OCI-LY1 (cell line): Measurements from ENCODE around the gene PCBD1.

ENCODE experiments used
- H2AFZ ChIP-seq: fragments of 200-600 bp; sonication (generic), shearing (Covaris generic); 2 replicates; pipeline ENCODE4 v1.6.0; 2014; ENCODE audit warnings: antibody characterized with exemption, mild to moderate bottlenecking, low read length
- H3F3A ChIP-seq: fragments of 200-600 bp; sonication (generic), shearing (Covaris generic); 2 replicates; pipeline ENCODE4 v1.6.0; 2014; ENCODE audit warnings: mild to moderate bottlenecking, antibody characterized with exemption, low read length, moderate library complexity; ENCODE audit not compliant: insufficient read depth
- H3K27ac ChIP-seq: fragments of 200-600 bp; sonication (generic); 2 replicates; pipeline ENCODE4 v1.5.1; 2014; ENCODE audit warnings: low read length, mixed run types, mild to moderate bottlenecking, low read depth; ENCODE audit not compliant: poor library complexity, severe bottlenecking
- H3K27me3 ChIP-seq: fragments of 200-600 bp; sonication (generic); 2 replicates; pipeline ENCODE4 v1.6.0; 2014; ENCODE audit warnings: antibody characterized with exemption, mild to moderate bottlenecking, low read length, moderate library complexity; ENCODE audit not compliant: insufficient read depth
- H3K36me3 ChIP-seq: fragments of 200-600 bp; sonication (generic); 2 replicates; pipeline ENCODE4 v1.6.1; 2014; ENCODE audit warnings: mild to moderate bottlenecking, antibody characterized with exemption, low read length, moderate library complexity, mixed read lengths; ENCODE audit not compliant: insufficient read depth
- H3K4me1 ChIP-seq: fragments of 200-600 bp; sonication (generic); 2 replicates; pipeline ENCODE4 v1.5.1; 2014; ENCODE audit warnings: mild to moderate bottlenecking, low read length, moderate library complexity; ENCODE audit not compliant: insufficient read depth, severe bottlenecking
- H3K4me2 ChIP-seq: fragments of 200-600 bp; sonication (generic), shearing (Covaris generic); 2 replicates; pipeline ENCODE4 v1.6.1; 2014; ENCODE audit warnings: low read length
- H3K4me3 ChIP-seq: fragments of 200-600 bp; sonication (generic); 2 replicates; pipeline ENCODE4 v1.5.1; 2014; ENCODE audit warnings: low read length, low read depth, mild to moderate bottlenecking, mixed read lengths; ENCODE audit not compliant: poor library complexity, severe bottlenecking
- H3K79me2 ChIP-seq: fragments of 200-600 bp; shearing (Covaris generic); 2 replicates; pipeline ENCODE4 v1.6.1; 2016; ENCODE audit warnings: mixed run types, low read length, mixed read lengths; ENCODE audit not compliant: insufficient read depth
- H3K9ac ChIP-seq: fragments of 200-600 bp; sonication (generic), shearing (Covaris generic); 2 replicates; pipeline ENCODE4 v1.6.1; 2014; ENCODE audit warnings: mild to moderate bottlenecking, low read length, mixed read lengths
- H3K9me2 ChIP-seq: fragments of 200-600 bp; sonication (generic), shearing (Covaris generic); 2 replicates; pipeline ENCODE4 v1.6.1; 2014; ENCODE audit warnings: low read depth, mild to moderate bottlenecking, low read length, mixed read lengths
- H3K9me3 ChIP-seq: fragments of 200-600 bp; shearing (Covaris generic); 2 replicates; pipeline ENCODE4 v1.6.1; 2014; ENCODE audit warnings: low read length, mixed read lengths
- H4K20me1 ChIP-seq: fragments of 200-600 bp; sonication (generic), shearing (Covaris generic); 2 replicates; pipeline ENCODE4 v1.6.0; 2016; ENCODE audit warnings: mild to moderate bottlenecking, low read length; ENCODE audit not compliant: insufficient read depth
- CTCF ChIP-seq: fragments of 200-600 bp; sonication (generic), shearing (Covaris generic); IDR thresholded peaks from 2 replicates; pipeline ENCODE4 v1.5.1; 2017; ENCODE audit warnings: mild to moderate bottlenecking, antibody characterized with exemption, low read length, moderate library complexity, mixed read lengths
- EZH2 ChIP-seq: fragments of 200-600 bp; sonication (generic), shearing (Covaris generic); IDR thresholded peaks from 2 replicates; pipeline ENCODE4 v1.8.0; 2017; ENCODE audit warnings: borderline replicate concordance, mixed run types, mild to moderate bottlenecking, antibody characterized with exemption, low read length, moderate library complexity, mixed read lengths

The PCBD1 gene

GRCh38 chr10:70917226-70917625, 28.9 kb upstream of the PCBD1 start:
- no peaks in the 10 kb centered on the region for H3K36me3 ChIP-seq
- no peak overlapping the region for H3K27ac ChIP-seq
- H3K79me2 ChIP-seq, result no peaks in the 10 kb centered on the region
- H3K4me1 ChIP-seq, result no peaks in the 10 kb centered on the region
- H3K9me3 ChIP-seq, result no peaks in the 10 kb centered on the region
- no peaks in the 10 kb centered on the region for H3K9me2 ChIP-seq
- H3F3A ChIP-seq, result no peaks in the 10 kb centered on the region
- no peaks in the 10 kb centered on the region for H4K20me1 ChIP-seq
- 0 out of 2 replicates have a peak, but pooled peaks cover 4% of the 10 kb centered on the region for H3K27me3 ChIP-seq
- H2AFZ ChIP-seq, result no peak overlapping the region
- no peak for TF ChIP-seq CTCF
- TF ChIP-seq EZH2, result no peak
- no peak overlapping the region for H3K4me3 ChIP-seq
- H3K9ac ChIP-seq, result no peak overlapping the region
- no peak overlapping the region for H3K4me2 ChIP-seq

GRCh38 chr10:70916241-70916640, 27.9 kb upstream of the PCBD1 start:
- H3F3A ChIP-seq, result no peaks in the 10 kb centered on the region
- no peak for TF ChIP-seq CTCF
- TF ChIP-seq EZH2, result no peak
- H3K4me1 ChIP-seq, result no peaks in the 10 kb centered on the region

GRCh38 chr10:70915806-70916205, 27.4 kb upstream of the PCBD1 start:
- Histone ChIP-seq H3K9me2 (no peaks in the 10 kb centered on the region), H3K27me3 (peaks cover 3% of the 10 kb centered on the region; the same call in 1 of the 2 replicates), H3K27ac (no peak overlapping the region), H3K36me3 (no peaks in the 10 kb centered on the region), H3F3A (no peaks in the 10 kb centered on the region), H2AFZ (no peak overlapping the region), H4K20me1 (no peaks in the 10 kb centered on the region), H3K4me2 (no peak overlapping the region), H3K9me3 (no peaks in the 10 kb centered on the region), H3K79me2 (no peaks in the 10 kb centered on the region), H3K4me1 (no peaks in the 10 kb centered on the region), H3K4me3 (no peak overlapping the region), H3K9ac (no peak overlapping the region)
- TF ChIP-seq CTCF, result no peak
- TF ChIP-seq EZH2, result no peak

More at GRCh38 chr10:70916241-70916640, 27.9 kb upstream of the PCBD1 start:
- Histone ChIP-seq H3K9me2 (no peaks in the 10 kb centered on the region), H4K20me1 (no peaks in the 10 kb centered on the region), H3K27me3 (peaks cover 4% of the 10 kb centered on the region; the same call in 1 of the 2 replicates), H3K36me3 (no peaks in the 10 kb centered on the region), H3K4me2 (no peak overlapping the region), H3K4me3 (no peak overlapping the region), H3K9me3 (no peaks in the 10 kb centered on the region), H3K27ac (no peak overlapping the region), H3K79me2 (no peaks in the 10 kb centered on the region), H2AFZ (no peak overlapping the region), H3K9ac (no peak overlapping the region)
